ENCODE data around the gene PCYOX1L.

DNA sequence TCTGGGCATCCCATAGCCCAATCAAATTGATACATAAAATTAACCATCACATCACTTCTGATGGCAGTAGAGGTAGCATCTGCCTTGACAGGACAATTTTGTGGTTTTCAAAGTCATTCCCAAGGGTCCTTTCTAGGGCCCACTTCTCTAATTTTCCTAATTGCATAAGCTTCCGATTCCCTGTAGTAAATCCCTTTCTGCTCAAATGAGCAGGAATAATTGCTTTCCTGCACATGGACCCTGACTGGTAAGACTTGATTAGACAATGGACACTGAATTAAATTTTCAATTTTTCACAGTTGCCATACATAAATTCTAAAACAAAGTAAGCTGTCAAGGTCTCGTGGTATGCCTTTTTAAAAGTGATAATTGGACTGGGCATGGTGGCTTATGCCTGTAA lies 43.2 kb downstream of the PCYOX1L start:
- TF ChIP-seq CTCF (IDR thresholded peaks at IDR 0.05) (no peak), EP300 (IDR thresholded peaks at IDR 0.05) (no peak), POLR2A (IDR thresholded peaks at IDR 0.05) (no peak)

All from stomach (tissue), 4 donors.